Measurements from ENCODE around the gene CCDC93.

The CCDC93 gene, protein sequence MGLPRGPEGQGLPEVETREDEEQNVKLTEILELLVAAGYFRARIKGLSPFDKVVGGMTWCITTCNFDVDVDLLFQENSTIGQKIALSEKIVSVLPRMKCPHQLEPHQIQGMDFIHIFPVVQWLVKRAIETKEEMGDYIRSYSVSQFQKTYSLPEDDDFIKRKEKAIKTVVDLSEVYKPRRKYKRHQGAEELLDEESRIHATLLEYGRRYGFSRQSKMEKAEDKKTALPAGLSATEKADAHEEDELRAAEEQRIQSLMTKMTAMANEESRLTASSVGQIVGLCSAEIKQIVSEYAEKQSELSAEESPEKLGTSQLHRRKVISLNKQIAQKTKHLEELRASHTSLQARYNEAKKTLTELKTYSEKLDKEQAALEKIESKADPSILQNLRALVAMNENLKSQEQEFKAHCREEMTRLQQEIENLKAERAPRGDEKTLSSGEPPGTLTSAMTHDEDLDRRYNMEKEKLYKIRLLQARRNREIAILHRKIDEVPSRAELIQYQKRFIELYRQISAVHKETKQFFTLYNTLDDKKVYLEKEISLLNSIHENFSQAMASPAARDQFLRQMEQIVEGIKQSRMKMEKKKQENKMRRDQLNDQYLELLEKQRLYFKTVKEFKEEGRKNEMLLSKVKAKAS

DNA sequence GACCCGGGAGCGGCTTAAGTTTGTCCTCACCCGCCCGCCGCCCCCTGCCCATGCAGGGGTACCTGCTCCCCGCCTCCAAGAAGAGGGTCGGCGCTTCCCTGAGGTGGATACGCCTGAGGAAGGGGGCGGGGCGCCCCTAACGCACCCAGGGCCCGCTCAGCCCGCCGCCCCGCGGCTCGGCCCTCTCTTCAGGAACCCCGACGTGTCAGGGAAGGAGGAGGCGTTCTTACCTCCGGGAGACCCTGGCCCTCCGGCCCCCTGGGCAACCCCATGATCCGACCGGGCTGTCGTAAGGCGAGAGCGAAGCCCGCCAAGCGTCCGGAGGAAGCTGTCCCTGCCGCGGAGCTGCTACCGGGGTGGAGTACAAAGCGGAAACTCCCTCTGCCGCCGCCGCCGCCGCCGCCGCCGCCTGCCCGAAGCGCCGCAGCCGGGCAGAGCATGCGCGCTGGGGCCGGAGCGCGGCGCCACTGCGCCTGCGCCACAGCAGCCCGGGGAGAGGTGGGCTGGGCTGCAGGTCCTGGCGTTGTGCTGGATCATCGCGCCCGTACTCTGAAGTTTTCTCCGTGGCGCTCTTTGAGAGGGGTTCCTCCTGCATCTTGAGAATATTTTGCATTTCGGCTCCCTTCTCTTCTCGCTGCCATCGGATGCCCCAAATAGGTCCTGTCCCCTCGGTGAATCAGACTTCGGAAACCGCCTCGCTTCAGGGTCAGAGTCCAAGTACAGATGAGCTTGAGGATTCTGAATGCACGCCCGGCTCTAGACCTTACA, at the start of gene CCDC93:
CCDC93 (minus strand) TSS at position 347 of the 768 bp plus-strand sequence; CDS start at position 272, 75 bp downstream.
- peak; percentile 86 for DNase-seq (ENCODE audit: low spot score)

GRCh38 chr2:118062669-118063068, 48.8 kb upstream of the CCDC93 start:
- DNase-seq (ENCODE audit: low spot score) = no peak

DNA sequence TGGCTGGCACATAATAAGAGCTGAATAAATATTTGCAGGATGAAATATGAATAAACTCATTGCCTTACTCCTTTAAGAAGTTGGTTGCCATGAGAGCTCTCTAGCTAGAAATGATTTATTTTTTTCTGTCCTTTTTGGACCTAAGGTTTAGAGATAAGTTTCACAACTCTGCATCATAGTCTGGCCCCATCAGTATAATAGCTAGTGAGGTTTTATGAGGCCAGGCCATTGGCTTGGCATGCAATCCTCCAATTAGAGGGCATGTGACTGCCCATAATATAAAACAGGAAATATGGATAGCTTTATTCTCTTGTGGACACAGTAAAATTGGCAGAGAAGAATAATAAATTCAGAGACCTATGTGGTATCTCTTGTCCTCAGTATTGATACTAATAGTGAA, 48.2 kb upstream of the CCDC93 start:
- no peak for DNase-seq (ENCODE audit: low spot score)

DNA sequence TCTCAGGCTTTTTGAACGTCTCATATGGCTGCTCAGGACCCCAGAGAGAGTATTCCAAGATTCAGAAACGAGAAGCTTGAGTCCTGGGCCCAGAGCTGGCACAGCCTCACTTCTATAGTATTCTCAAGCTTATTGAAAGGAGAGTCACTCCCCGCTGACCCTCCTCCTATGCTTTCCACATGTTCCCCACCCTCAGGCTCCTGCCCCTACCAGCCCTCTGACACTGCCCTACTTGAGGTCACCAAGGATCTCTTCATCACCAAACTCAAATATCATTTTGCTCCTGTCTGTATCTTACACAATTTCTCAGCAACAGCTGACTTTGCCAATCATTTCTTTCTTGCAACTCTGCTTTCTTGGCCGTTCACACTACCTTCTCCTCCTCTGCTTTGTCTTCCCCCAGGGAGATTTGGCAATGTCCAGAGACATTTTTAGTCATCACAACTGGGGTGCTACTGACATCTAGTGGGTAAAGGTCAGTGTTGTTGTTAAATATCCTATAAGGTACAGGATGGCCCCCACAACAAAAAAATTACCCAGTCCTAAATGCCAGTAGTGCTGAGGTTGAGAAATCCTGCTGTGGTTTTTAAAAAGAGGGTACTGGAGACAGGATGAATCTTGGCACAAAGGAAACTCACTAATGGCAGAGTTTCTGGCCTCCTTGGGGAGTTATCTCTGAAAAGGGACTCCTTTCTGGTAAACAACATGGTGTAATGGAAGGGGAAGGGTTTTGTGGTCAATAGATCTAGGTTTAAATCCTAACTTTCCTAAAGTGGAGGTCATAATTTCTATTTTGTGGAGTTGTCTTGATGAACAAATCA, 47.5 kb upstream of the CCDC93 start:
- peak; percentile 5 for DNase-seq (ENCODE audit: low spot score)

DNA sequence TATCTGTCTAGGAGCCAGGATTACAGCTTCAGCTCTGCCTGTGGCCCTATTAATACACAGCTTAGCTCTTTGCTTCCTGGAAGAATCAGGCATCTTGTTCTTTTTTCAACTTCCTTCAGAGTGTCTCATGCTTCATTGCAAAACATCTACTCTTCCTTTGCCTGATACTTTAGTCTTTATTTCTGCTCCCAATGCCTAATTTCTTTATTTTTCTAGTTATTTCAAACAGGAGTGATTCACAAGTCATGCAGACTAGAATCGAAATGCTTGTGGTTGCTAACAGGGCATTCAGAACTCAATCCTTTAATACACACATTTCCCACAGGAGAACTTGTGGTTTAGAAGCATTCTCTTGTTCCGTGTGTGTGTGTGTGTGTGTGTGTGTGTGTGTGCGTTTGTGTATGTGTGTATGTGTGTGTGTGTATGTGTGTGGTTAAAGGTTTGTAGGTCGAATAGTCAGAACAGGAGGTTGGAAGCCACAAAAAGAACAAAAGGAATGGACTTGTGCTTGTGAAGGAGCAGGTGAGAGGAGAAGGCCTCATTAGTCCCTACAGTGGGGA, 46.1 kb upstream of the CCDC93 start:
- DNase-seq (ENCODE audit: low spot score) = no peak

DNA sequence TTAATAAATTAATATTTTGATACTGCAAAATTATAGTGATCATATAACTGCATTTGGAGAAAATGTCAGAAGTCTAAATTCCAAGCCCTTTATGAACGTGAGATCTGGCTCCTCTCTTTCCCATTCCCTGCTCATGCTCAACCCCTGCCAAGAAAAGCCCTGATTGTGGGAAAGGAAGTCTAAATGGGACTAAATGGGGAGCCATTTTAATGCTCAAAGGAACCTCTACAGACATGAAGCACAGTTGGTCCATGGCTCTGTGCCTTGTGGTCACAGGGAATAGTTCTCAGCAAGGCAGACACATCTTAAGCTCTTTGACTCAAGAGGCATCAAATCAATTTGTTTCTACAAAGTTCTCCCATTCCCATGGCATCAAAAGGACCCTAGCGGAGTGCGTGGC, 45.1 kb upstream of the CCDC93 start:
- no peak for DNase-seq (ENCODE audit: low spot score)

- DNase-seq (ENCODE audit: low spot score) = no peak
Observed at GRCh38 chr2:118056801-118057200, 42.9 kb upstream of the CCDC93 start.

- DNase-seq (ENCODE audit: low spot score) = no peak
Observed at GRCh38 chr2:118056165-118056534, 42.3 kb upstream of the CCDC93 start.

DNA sequence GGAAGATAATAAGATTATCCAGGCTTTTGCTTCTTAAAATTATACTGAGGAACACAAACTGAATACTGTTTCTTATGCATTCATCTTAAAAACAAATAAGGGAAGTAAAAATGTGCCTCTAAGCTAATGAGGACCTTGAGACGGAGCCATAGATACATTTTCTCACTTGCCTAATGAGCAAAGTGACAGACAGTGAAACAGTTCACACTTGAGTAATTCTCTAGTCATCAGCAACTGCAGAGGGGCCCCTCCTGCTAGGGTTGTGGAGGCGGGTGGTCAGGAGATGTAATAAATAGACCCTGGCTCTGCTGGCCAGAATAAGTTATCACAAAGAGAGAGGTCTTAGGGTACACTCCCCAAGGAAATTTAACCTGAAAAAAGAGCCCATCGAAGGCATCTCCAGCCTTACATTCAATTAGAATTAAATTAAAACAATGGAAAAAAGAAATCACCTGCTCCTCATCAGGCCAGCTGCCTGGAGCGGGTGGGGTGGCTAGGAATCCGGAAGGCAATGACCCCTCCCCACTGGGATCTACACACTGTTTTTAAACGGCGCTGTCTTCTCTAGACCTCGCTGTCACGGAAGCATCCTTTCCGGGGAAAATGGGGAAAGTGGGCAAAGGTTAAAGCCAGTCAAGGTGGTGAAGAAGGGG, 41.8 kb upstream of the CCDC93 start:
- DNase-seq (ENCODE audit: low spot score) = no peak

DNA sequence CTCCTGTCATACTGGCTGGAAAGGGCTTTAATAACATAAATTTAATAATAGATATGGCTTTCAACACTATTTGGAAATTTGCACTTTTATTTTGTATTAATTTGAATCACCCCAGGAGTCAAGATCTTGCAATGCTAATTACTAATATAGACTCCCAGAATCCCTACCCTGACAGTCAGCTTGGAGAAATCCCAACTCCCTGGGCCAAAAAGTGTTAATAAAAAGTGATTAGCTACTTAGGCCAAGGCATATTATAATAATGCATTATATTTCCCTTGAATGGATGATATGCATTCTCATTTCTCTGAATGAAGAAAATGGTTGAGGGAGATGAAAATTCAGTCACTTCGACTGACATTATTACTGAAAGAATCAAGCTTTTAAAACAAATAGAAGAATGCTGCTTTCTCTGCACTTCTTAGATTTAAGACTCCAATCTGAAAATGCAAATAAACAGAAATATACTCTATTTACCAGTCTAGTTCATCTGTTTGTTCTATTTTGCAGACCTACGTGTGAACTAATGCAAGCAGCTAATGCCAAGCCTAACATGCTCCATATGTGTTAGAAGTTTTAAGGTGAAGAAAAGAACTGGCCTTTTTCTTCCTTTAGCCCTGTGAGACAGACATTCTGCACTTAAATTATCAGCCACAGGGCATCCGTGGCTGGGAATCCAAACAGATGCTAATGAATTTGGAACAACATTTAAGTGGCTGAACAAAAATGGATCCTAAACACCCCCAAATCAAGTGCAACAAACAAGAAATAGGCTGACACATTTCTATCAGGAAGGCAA, 40.5 kb upstream of the CCDC93 start:
- no peak for DNase-seq (ENCODE audit: low spot score)

DNA sequence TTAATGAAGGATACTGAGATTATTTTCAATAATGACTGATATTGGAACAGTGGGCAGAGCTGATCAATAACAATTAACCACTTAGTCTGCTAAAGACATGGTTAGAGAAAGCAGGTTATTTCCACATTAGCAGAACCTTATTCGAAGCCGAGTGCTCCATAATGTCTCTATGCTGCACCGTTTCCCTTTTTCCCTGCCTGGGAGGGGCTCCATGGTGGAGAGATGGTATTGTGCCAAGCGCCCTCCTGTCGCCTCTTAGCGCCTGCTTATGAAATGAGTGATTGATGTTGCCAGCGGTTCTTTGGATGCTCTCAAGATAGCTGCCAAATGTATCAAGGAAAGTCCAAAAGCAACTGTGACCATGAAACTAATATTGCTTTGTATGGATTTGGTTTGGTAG, 39.8 kb upstream of the CCDC93 start:
- no peak for DNase-seq (ENCODE audit: low spot score)

DNA sequence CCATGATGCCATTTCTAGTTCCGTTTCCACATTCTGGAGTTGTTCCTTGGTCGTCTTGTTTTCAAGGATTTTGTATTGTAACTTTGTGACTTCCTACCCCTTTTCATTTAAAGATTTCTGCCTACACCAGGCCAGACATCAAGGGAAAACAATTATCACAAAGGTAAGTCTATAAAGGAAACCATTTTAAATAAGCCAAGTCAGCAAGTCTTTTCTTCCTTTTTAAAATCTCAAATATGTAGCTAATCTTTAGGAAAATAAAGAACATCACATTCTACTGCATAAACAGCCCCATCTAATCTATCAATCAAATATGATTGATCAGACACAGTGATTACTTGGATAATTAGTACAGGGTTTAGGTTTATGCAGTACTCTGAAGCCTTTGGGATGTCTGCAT, 38.6 kb upstream of the CCDC93 start:
- no peak for DNase-seq (ENCODE audit: low spot score)

- DNase-seq (ENCODE audit: low spot score) = no peak
Observed at GRCh38 chr2:118051826-118052358, 38.0 kb upstream of the CCDC93 start.

DNA sequence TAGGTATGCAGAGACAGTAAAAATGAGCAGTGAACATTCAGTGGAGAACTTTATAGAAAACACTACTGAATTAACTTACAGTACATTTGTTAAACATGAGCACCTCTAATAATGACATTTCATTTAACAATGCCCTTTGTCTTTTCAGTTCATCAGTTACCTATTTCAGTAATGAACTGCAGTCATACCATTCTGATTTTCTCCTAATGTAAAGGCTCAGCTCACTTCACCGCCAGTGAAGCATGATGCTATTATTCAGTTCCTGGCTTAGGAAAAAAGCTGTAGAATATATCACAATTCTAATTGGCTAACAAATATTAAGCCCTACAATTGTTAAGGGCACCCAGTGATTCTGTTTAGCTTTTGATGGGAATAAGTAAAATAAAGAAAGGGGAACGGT, 37.1 kb upstream of the CCDC93 start:
- DNase-seq (ENCODE audit: low spot score) = no peak

- DNase-seq (ENCODE audit: low spot score) = no peak
Observed at GRCh38 chr2:118050386-118050785, 36.5 kb upstream of the CCDC93 start.

DNA sequence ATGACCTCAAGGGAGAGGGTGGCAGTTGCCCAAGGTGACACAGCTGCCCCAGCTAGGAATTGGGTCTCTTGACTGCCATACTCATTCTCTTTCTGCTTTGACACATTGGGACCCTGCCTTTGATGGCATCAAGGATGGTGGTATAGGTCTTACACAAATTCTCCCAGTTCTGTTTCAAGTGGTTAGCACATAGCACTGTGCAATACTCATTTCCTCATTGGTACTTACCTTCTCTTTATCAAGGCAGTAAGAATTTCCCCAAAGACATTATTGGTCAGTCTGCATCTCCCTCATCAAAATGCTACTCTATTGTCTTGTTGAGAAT, 35.9 kb upstream of the CCDC93 start:
- DNase-seq (ENCODE audit: low spot score) = no peak

GRCh38 chr2:118049140-118049815, 35.4 kb upstream of the CCDC93 start:
- DNase-seq (ENCODE audit: low spot score) = no peak

- no peak for DNase-seq (ENCODE audit: low spot score)
Observed at GRCh38 chr2:118048401-118048800, 34.5 kb upstream of the CCDC93 start.

DNA sequence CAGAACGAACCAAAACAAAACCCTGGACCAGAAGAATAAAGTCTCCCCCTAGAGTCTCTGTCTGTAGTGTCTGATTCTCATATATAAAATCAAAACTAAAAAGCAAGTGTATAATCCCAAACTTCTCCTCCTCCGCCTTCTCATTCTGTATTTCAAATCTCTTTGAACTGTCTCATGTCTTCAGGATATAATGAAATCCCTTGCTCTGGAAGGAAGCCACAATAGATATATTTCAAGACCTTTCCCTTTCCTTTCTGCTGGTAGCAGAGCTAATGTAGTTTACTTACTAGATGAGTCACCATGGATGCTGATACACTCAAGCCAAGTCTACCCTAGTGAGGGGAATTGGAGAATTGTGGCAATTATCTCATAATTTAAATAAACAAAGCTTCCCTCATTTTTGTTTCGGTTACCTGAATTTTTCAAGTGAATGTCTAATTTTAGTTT, 33.5 kb upstream of the CCDC93 start:
- DNase-seq (ENCODE audit: low spot score) = no peak
